Measurements from ENCODE around the gene UBE2J2.

The UBE2J2 gene

GRCh38 chr1:1295154-1295923 lies 21.7 kb upstream of the UBE2J2 start:
- no peak for DNase-seq (ENCODE audit: low spot score)

- DNase-seq (ENCODE audit: low spot score), result no peak
Observed at GRCh38 chr1:1294250-1294890, 20.7 kb upstream of the UBE2J2 start.

GRCh38 chr1:1293263-1294249 lies 19.9 kb upstream of the UBE2J2 start:
- no peak for DNase-seq (ENCODE audit: low spot score)

- no peak for DNase-seq (ENCODE audit: low spot score)
Observed at GRCh38 chr1:1292851-1293250, 19.2 kb upstream of the UBE2J2 start.

GRCh38 chr1:1292442-1292779 lies 18.8 kb upstream of the UBE2J2 start:
- DNase-seq (ENCODE audit: low spot score), result no peak

GRCh38 chr1:1291548-1292441 lies 18.1 kb upstream of the UBE2J2 start:
- DNase-seq (ENCODE audit: low spot score), result peak; percentile 88

- no peak for DNase-seq (ENCODE audit: low spot score)
Observed at GRCh38 chr1:1291023-1291528, 17.4 kb upstream of the UBE2J2 start.

GRCh38 chr1:1290238-1290731 lies 16.6 kb upstream of the UBE2J2 start:
- DNase-seq (ENCODE audit: low spot score), result peak; percentile 95

- no peak for DNase-seq (ENCODE audit: low spot score)
Observed at GRCh38 chr1:1287288-1288110, 13.8 kb upstream of the UBE2J2 start.

- DNase-seq (ENCODE audit: low spot score), result no peak
Observed at GRCh38 chr1:1286313-1287261, 12.9 kb upstream of the UBE2J2 start.

GRCh38 chr1:1285611-1286311 lies 12.1 kb upstream of the UBE2J2 start:
- no peak for DNase-seq (ENCODE audit: low spot score)

- DNase-seq (ENCODE audit: low spot score), result no peak
Observed at GRCh38 chr1:1285102-1285571, 11.5 kb upstream of the UBE2J2 start.

- DNase-seq (ENCODE audit: low spot score), result no peak
Observed at GRCh38 chr1:1284221-1285101, 10.8 kb upstream of the UBE2J2 start.

- peak; percentile 75 for DNase-seq (ENCODE audit: low spot score)
Observed at GRCh38 chr1:1283821-1284220, 10.2 kb upstream of the UBE2J2 start.

- DNase-seq (ENCODE audit: low spot score), result no peak
Observed at GRCh38 chr1:1282998-1283397, 9.3 kb upstream of the UBE2J2 start.

GRCh38 chr1:1281533-1282321 lies 8.1 kb upstream of the UBE2J2 start:
- DNase-seq (ENCODE audit: low spot score), result no peak

All from HuH-7 (cell line).